ENCODE results near the gene SLC25A29. TPM values are rescaled to one million over a fixed set of nuclear protein-coding genes. Genes with fewer than 3 reads are reported as not detected.
A peak's percentile ranks its signal among the peaks of the same experiment; 100 is the strongest.

The SLC25A29 gene
- total and polyA plus RNA-seq, 2 of the 13 experiments (the other 11 are each of a cell fraction or from before 2014, with no cell fraction given) = 12.2 to 17.2 TPM

- TF ChIP-seq SP5 (CRISPR knock-in tag; IDR thresholded peaks at IDR 0.05; ENCODE audit: borderline replicate concordance, low read depth) = no peak
- no peak for TF ChIP-seq BRF2 (CRISPR knock-in tag; IDR thresholded peaks at IDR 0.05)
- TF ChIP-seq ZNF570 (CRISPR knock-in tag; IDR thresholded peaks at IDR 0.05; ENCODE audit: borderline replicate concordance) = no peak
- no peak for TF ChIP-seq ZNF790 (CRISPR knock-in tag; IDR thresholded peaks at IDR 0.05; ENCODE audit: borderline replicate concordance)
- no peak for TF ChIP-seq ZBTB8A (CRISPR knock-in tag; IDR thresholded peaks at IDR 0.05; ENCODE audit: borderline replicate concordance, low read depth)
- TF ChIP-seq GPN1 (CRISPR knock-in tag; IDR thresholded peaks at IDR 0.05; ENCODE audit: borderline replicate concordance) = no peak
- peak; percentile 79; the same call in 1 of the 2 replicates for TF ChIP-seq ZNF564 (CRISPR knock-in tag; IDR thresholded peaks at IDR 0.05)
- no peak for TF ChIP-seq SRSF1 (optimal IDR thresholded peaks at IDR 0.05; ENCODE audit: low read depth, low read length)
- no peak for TF ChIP-seq REPIN1 (CRISPR knock-in tag; IDR thresholded peaks at IDR 0.05; ENCODE audit: borderline replicate concordance, low read depth)
- TF ChIP-seq ZMYM2 (CRISPR knock-in tag; IDR thresholded peaks at IDR 0.05) = peak; percentile 53; the same call in 1 of the 2 replicates
- TF ChIP-seq TEAD3 (CRISPR knock-in tag; optimal IDR thresholded peaks at IDR 0.05; ENCODE audit: borderline replicate concordance) = no peak
- no peak for TF ChIP-seq IKZF1 (IDR thresholded peaks at IDR 0.05)
- TF ChIP-seq ZBTB26 (CRISPR knock-in tag; IDR thresholded peaks at IDR 0.05; ENCODE audit: borderline replicate concordance) = peak; percentile 26; the same call in 1 of the 2 replicates
- no peak for TF ChIP-seq CREM (IDR thresholded peaks at IDR 0.05)
- no peak for TF ChIP-seq CREM (CRISPR knock-in tag; IDR thresholded peaks at IDR 0.05)
- no peak for TF ChIP-seq ZNF501 (CRISPR knock-in tag; IDR thresholded peaks at IDR 0.05)
- TF ChIP-seq ZBTB3 (CRISPR knock-in tag; IDR thresholded peaks at IDR 0.05; ENCODE audit: borderline replicate concordance, low read depth) = no peak
- TF ChIP-seq MAF1 (CRISPR knock-in tag; IDR thresholded peaks at IDR 0.05; ENCODE audit: borderline replicate concordance) = no peak
- peak; percentile 64; the same call in 1 of the 2 replicates for TF ChIP-seq ZFY (CRISPR knock-in tag; IDR thresholded peaks at IDR 0.05)
- 0 out of 2 replicates have a peak, but pooled peaks have one; percentile 51 for TF ChIP-seq ZNF75D (CRISPR knock-in tag; IDR thresholded peaks at IDR 0.05; ENCODE audit: borderline replicate concordance)
- peak; percentile 44 for TF ChIP-seq XRCC5 (optimal IDR thresholded peaks at IDR 0.05; ENCODE audit: low read length)
- peak; percentile 77; the same call in 1 of the 2 replicates for TF ChIP-seq ZBTB7A (CRISPR knock-in tag; IDR thresholded peaks at IDR 0.05)
- peak; percentile 20; the same call in 1 of the 2 replicates for TF ChIP-seq ZNF563 (CRISPR knock-in tag; IDR thresholded peaks at IDR 0.05)
- no peak for TF ChIP-seq TMF1 (CRISPR knock-in tag; IDR thresholded peaks at IDR 0.05; ENCODE audit: low read depth)
- no peak for TF ChIP-seq HNRNPK (IDR thresholded peaks at IDR 0.05; ENCODE audit: low read depth, low read length, poor library complexity, severe bottlenecking)
- no peak for TF ChIP-seq REST (IDR thresholded peaks at IDR 0.05; ENCODE audit: borderline replicate concordance in 1 of 2, low read depth in 1 of 2, low read length in 2 of 2)
- no peak for TF ChIP-seq REL (CRISPR knock-in tag; conservative IDR thresholded peaks at IDR 0.05)
Observed at GRCh38 chr14:100325231-100325632, 19.0 kb upstream of the SLC25A29 start (continued).
